ENCODE results near the gene ASCL5.

The ASCL5 gene

GRCh38 chr1:201065686-201066085 lies 61.3 kb downstream of the ASCL5 start:
- Histone ChIP-seq H3K36me3 (ENCODE audit: low read length) (no peaks in the 10 kb centered on the region), H3K27me3 (ENCODE audit: low read length) (no peaks in the 10 kb centered on the region), H3K9me3 (ENCODE audit: insufficient read depth, low read length) (no peaks in the 10 kb centered on the region), H3K9me2 (replicated peaks; ENCODE audit: insufficient read depth, low read length) (no peaks in the 10 kb centered on the region), H4K20me1 (ENCODE audit: low read depth, low read length) (no peaks in the 10 kb centered on the region), H3F3A (ENCODE audit: insufficient read depth) (no peaks in the 10 kb centered on the region), H3K79me2 (ENCODE audit: insufficient read depth, low read length) (no peaks in the 10 kb centered on the region), H3K9ac (ENCODE audit: low read length) (no peak overlapping the region), H2AFZ (ENCODE audit: low read depth, low read length, severe bottlenecking) (no peak overlapping the region), H3K27ac (ENCODE audit: low read depth, low read length) (no peak overlapping the region), H3K4me3 (ENCODE audit: insufficient read depth, low read length, poor library complexity, severe bottlenecking) (no peak overlapping the region), H3K4me2 (ENCODE audit: low read depth, low read length, poor library complexity, severe bottlenecking) (no peak overlapping the region)
- TF ChIP-seq CTCF (IDR thresholded peaks at IDR 0.05; ENCODE audit: insufficient read depth, low read length, poor library complexity, severe bottlenecking) (no peak), EZH2phosphoT487 (conservative IDR thresholded peaks at IDR 0.05; ENCODE audit: low read length) (no peak)

GRCh38 chr1:201064806-201065205 lies 62.2 kb downstream of the ASCL5 start:
- no peak overlapping the region for H3K4me3 ChIP-seq (ENCODE audit: insufficient read depth, low read length, poor library complexity, severe bottlenecking)
- no peaks in the 10 kb centered on the region for H4K20me1 ChIP-seq (ENCODE audit: low read depth, low read length)
- H3F3A ChIP-seq (ENCODE audit: insufficient read depth) = no peaks in the 10 kb centered on the region
- H3K9me2 ChIP-seq (replicated peaks; ENCODE audit: insufficient read depth, low read length) = no peaks in the 10 kb centered on the region
- no peak for TF ChIP-seq EZH2phosphoT487 (conservative IDR thresholded peaks at IDR 0.05; ENCODE audit: low read length)
- TF ChIP-seq CTCF (IDR thresholded peaks at IDR 0.05; ENCODE audit: insufficient read depth, low read length, poor library complexity, severe bottlenecking) = no peak
- H2AFZ ChIP-seq (ENCODE audit: low read depth, low read length, severe bottlenecking) = no peak overlapping the region
- no peaks in the 10 kb centered on the region for H3K27me3 ChIP-seq (ENCODE audit: low read length)
- no peaks in the 10 kb centered on the region for H3K9me3 ChIP-seq (ENCODE audit: insufficient read depth, low read length)
- no peak overlapping the region for H3K27ac ChIP-seq (ENCODE audit: low read depth, low read length)
- H3K79me2 ChIP-seq (ENCODE audit: insufficient read depth, low read length) = no peaks in the 10 kb centered on the region
- H3K36me3 ChIP-seq (ENCODE audit: low read length) = no peaks in the 10 kb centered on the region
- H3K4me2 ChIP-seq (ENCODE audit: low read depth, low read length, poor library complexity, severe bottlenecking) = no peak overlapping the region
- no peak overlapping the region for H3K9ac ChIP-seq (ENCODE audit: low read length)
